ENCODE data around the gene ARFIP1.

ARFIP1 gene

DNA sequence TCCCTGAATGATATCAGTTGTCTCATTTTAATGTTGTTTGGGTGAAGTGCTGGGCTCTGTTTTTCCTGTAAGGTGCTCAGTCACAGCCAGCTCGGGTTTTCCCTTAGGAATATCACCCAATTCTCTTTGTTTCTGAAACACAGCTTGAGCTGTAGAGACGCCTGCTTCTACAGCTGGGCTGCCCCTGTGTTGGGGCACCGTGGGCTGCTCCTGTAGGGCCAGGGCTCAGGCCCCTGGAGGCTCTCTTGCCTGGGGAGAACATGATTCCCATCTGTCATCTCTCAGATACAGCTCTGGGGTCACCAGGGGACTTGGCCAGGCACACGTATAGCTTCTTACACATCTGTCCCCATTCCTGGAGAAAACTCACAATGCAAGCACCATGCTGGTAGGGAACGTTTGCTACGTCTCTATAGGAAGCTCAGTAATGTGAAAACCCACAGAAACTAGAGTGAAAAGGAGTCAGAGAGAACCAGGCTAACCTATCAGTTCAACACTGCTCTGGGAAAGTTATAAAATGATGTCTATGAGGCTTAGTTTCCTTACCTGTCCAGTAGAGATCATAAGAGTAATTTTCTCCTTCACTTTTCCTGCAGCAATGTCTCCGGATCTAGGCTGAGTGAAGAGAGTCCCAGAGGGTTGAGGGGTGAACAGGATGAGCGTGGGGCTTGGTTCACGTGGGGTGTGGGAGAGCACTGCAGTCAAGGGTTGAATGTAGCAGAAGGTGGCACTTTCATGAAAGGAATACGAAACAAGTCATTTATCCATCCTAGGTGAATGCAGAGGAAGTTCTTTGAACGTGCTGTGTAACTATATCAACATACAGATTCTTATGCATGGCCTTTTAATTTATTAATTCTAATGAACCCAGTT lies 170.9 kb downstream of the ARFIP1 start:
- no peak for DNase-seq (ENCODE audit: low read depth)
- no peak overlapping the region for H3K4me3 ChIP-seq (ENCODE audit: low read depth, low read length)
- TF ChIP-seq, protein P1, sequence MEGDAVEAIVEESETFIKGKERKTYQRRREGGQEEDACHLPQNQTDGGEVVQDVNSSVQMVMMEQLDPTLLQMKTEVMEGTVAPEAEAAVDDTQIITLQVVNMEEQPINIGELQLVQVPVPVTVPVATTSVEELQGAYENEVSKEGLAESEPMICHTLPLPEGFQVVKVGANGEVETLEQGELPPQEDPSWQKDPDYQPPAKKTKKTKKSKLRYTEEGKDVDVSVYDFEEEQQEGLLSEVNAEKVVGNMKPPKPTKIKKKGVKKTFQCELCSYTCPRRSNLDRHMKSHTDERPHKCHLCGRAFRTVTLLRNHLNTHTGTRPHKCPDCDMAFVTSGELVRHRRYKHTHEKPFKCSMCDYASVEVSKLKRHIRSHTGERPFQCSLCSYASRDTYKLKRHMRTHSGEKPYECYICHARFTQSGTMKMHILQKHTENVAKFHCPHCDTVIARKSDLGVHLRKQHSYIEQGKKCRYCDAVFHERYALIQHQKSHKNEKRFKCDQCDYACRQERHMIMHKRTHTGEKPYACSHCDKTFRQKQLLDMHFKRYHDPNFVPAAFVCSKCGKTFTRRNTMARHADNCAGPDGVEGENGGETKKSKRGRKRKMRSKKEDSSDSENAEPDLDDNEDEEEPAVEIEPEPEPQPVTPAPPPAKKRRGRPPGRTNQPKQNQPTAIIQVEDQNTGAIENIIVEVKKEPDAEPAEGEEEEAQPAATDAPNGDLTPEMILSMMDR (IDR thresholded peaks at IDR 0.05; ENCODE audit: low read depth, low read length, missing control alignments): no peak

DNA sequence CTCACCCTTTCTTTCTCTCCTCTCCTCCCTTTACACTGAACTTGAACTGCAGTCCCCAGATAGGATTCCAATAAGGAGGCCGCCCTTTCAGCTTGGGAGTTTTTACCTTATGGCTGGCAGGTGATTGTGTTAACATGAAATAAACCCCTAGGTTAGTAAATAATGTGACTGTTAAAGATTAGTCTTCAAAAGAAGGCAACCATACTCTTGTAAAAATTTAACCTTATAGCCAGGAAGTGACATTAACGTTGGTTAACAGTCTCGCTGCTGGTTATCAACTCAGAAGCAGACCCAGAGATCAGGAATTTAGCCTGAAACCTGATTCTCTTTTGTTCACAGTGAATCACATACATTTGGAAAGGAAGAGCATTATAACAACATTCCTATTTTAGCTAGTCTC lies 171.6 kb downstream of the ARFIP1 start:
- H3K4me3 ChIP-seq (ENCODE audit: low read depth, low read length): no peak overlapping the region
- DNase-seq (ENCODE audit: low read depth): no peak
- TF ChIP-seq, protein P1 (IDR thresholded peaks at IDR 0.05; ENCODE audit: low read depth, low read length, missing control alignments): no peak

DNA sequence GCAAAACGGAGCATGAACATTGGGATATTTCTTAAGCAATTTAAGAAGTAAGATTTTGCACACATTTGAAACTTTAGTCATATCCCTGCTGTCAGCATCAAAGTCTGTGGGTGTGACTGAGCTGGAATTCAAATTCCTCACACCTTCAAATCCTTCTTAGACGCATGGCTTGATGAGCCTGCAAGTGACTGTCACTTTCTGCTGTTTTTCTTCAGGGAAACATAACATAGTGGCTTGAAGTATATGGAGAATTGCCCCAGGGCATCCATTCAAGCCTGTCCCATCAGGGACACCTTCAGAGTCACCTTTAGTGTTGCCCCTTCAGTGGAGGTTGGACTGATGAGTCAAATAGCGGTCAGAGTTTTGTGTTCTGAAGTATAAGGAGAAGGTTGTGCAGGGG lies 173.8 kb downstream of the ARFIP1 start:
- TF ChIP-seq, protein P1 (IDR thresholded peaks at IDR 0.05; ENCODE audit: low read depth, low read length, missing control alignments): no peak
- no peak for DNase-seq (ENCODE audit: low read depth)
- H3K4me3 ChIP-seq (ENCODE audit: low read depth, low read length): no peak overlapping the region

DNA sequence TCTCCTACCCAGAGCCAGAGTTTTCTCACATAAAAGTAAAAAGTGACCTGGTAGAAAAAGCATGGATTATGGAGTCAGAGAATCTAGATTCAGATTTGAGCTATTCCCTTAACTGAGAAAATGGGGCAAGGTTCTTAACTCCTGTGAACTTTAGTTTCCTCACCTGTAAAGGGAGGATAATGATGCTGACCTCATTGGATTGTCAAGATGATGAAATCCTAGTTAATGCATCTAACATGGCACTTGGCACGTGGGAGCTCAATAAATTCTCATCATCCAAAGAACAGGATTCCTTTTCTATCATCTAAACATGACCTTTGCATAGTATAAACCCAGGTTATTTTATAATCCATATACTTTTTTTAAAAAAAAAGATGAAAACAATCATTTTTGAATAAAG lies 175.0 kb downstream of the ARFIP1 start:
- TF ChIP-seq, protein P1 (IDR thresholded peaks at IDR 0.05; ENCODE audit: low read depth, low read length, missing control alignments): no peak
- DNase-seq (ENCODE audit: low read depth): no peak
- no peak overlapping the region for H3K4me3 ChIP-seq (ENCODE audit: low read depth, low read length)

DNA sequence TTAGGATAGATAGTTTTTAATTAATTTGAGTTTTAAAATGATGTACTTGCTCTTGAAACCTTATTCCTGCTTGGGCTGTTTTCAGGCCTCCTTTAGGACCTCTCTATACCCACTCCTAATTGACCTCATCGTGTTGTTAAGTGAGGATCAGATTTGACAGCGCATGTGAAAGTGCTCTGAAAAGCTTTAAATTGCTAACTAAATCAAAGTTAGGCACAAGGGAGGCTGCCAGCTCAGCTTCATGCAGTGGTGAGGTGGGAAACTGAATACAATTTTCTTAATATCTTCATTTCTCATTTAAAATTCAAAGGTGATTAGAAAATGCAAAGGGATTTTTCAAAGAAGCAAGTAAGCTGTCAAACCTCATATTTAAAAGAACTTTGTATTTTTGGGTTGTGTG lies 176.4 kb downstream of the ARFIP1 start:
- DNase-seq (ENCODE audit: low read depth): no peak
- TF ChIP-seq, protein P1 (IDR thresholded peaks at IDR 0.05; ENCODE audit: low read depth, low read length, missing control alignments): no peak
- no peak overlapping the region for H3K4me3 ChIP-seq (ENCODE audit: low read depth, low read length)

DNA sequence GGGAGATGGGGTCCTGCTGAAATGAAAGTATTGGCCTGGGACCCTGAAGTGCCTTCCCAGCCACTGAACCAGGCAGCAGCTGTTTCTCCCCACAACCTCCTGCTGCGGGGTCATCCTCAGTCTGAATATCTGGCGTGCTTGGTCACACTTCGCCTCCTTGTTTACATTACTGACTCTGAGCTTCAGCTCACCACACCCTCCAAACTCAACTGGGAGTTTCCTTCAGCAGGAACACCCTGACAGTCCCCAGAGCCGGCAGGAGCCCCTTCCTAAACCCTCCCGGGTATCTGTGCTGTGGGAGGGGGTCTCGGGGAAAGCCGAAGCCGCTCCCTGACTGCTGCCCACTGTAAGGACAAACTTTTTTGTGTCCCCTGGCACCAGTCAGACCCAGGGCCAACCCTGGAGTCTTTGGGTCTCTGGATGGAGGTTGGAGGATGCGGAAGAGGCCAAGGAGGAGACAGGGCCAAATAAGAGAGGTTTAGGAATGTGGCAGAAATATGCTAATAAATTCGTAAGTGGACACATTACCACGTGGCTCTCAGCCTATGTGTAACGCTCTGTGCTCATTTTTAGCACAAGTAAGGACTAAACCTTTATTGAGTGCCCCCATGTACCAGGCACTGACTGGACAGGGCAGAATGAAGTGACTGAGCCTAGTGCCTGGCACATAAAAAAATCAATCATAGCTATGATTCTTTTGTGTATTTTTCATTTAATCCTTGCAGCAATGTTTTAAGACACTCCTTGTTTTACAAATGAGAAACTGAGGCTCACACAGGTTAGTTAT lies 177.1 kb downstream of the ARFIP1 start:
- H3K4me3 ChIP-seq (ENCODE audit: low read depth, low read length): no peak overlapping the region
- DNase-seq (ENCODE audit: low read depth): no peak
- TF ChIP-seq, protein P1 (IDR thresholded peaks at IDR 0.05; ENCODE audit: low read depth, low read length, missing control alignments): no peak
